GM19035 (cell line): ENCODE results near the gene PRKCZ.
A peak's percentile ranks its signal among the peaks of the same experiment; 100 is the strongest.

Source experiments
- ATAC-seq: cut with Tn5 transposase; IDR thresholded peaks from one replicate; pipeline ENCODE4 v1.9.1; 2021; ENCODE audit not compliant: unreplicated experiment

The PRKCZ gene

DNA sequence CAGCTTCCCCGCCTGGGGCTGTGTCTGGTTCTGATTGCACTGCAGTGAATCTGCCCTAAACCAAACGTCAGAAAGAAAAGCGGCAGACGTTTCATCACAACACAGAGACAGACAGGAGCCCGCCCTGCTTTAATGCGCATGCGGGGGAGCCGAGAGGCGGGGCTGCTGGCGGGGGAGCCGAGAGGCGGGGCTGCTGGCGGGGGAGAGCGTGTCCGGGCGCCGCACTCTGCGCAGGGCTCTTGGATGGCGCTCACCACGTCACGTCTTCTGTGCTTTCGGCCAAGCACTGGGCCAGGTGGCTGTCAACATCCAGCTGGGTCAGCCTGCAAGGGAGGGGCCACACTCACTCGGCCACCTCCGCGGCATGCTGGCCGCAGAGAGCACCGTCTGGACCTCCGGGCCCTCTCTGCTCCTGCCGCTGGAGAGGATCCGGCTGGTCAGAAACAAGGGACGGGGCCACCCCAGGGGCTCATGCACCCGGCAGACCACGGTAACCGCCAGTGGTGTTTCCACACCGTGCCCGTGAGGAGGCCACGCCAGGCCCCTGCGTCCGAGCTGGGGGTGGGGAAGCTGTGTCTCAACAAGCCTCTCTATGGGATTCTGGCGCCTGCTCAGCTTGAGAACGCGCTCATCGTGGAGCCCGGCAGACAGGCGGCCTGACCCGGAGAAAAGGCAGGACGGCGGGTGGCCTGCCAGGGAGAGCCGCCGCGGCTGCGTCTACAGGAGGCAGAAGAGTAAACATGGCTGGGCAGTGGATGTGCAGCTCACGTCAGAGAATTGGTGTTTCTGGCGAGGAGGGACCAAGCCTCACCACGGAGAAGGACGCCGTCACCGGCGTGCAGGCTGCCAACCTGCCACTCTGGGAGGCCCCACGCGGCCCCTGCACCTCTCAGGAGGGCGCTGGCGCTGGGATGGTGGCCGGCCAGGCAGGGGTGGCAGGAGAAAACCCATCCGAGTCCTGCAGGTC lies 139.5 kb downstream of the PRKCZ start:
- peak; percentile 78 for ATAC-seq

DNA sequence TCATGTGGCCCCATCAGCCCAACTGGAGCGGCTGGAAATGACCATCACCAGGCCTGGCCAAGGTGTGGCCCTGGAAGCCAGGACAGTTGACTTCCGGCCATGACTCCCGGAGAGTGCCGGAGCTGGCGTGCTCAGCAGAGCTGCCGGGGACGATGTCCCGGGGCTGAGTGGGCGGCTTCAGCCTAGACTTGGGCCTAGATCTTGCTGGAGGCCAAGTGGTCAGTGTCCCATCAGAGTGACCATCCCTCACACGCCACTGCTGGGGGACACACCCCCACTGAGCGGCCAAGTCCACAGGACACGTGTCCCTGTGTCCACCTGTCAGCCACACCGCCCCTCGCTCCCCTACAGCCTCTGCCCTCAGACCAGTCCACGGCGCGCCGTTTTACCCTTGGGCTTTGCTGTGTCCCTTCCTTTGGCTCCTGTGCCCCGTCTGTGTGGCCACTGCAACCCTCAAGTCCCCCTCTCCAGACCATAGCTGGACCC lies 140.3 kb downstream of the PRKCZ start:
- ATAC-seq, result no peak

DNA sequence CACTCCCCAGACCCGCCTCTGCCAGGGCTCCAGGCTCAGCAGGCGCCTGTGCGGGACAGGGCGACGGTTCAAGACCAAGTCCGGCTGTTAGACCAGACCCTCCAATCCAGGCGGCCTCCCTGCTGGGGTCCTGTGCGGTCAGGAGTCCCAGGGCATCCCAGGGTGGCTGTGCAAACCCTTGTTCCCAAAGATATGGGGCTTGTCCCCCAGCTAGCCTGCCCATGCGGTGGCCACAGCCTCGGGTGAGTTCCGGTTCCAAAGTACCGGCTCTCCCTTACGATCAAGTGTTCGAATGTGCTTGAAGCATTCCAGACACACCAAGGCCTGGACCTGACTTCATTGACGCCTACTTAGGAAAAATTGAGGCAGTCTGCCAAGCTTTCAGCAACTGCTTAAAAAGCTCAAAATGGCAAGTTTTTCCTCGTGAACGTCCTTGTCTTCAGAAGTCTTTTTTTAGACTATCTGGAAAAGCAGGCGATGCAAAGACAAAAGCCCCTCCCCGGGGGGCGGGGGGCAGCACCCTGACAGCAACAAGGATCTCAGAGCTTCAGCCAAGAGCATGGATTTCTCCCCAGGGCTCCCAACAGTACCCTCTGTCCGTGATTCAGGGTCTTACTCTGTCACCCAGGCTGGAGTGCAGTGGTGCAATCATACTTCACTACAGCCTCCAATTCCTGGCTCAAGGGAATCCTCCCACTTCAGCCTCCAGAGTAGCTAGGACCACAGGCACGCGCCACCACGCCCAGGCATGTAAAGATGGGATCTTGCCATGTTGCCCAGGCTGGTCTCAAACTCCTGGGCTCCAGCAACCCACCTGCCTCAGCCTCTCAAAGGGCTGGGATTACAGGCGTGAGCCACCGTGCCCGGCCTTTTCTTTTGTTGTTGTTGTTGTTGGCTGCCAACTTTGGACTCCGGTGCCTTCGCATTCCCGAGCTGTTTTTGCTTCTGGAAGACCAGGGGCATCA lies 142.1 kb downstream of the PRKCZ start:
- no peak for ATAC-seq

DNA sequence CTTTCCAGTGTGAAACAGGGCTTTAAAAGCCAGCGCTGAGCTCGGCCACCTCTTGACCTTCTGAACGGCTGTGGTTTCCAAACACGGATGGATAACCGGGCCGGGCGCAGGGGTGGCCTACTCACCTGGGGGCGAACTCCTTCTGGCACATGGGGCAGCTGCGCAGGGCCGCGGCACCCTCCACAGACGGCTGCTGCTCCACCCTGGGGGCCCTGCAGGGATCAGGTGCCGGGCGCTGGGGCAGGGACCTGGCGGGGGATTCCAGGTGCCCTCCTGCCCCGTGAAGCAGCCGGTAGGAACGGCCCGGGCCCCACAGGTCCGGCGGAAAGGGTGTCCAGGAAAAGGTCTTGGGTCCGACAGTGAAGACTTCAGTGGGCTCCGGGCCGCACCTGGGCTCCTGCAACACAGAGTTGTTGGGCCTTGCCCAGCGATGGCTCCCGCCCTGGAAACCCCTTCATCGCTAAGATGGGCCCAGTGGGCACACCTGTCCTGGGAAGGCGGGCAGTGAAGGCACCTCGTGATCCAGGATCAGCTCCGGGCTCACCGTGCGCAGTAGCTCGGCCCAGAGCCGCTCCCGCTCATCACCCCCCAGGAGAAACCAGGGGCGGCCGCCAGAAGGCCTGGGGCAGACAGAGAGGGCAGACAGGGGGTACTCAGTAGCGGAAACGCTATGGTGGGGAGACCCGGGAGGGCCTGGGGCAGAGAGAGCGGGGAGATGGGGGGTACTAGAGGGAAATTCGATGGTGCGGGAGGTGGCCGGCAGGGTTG lies 143.5 kb downstream of the PRKCZ start:
- no peak for ATAC-seq

DNA sequence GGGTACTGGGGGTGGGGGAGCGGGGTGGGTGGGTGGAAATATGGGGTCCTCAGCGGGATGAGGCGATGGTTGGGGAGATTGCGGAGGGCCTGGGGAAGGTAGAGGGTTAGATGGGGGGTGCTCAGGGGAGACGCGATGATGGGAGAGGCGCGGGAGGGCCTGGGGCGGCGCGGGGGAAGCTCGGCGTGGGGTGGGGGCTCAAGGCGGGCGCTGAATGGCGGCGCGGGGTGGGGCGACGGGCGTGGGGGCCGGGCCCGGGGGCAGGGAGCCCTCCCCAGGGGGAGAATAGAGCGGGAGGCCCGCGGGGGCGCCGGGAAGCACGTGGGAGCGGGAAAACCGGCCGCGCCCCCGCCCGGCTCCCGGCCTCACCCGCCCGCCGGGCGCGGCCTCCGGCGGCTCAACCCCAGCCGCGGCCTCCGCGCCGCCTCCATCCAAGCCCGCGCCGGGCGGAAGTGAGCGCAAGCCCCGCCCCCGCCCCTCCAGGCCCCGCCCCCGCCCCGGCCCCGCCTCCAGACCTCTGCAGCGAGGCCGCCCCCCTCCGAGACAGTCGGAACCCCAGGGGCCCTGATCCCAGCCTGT lies 144.2 kb downstream of the PRKCZ start, which contains the start of gene FAAP20:
Gene FAAP20 (minus strand): TSS at position 454 of the 579 bp plus-strand sequence. CDS start 23 bp downstream, at position 431.
- ATAC-seq, result peak; percentile 44

DNA sequence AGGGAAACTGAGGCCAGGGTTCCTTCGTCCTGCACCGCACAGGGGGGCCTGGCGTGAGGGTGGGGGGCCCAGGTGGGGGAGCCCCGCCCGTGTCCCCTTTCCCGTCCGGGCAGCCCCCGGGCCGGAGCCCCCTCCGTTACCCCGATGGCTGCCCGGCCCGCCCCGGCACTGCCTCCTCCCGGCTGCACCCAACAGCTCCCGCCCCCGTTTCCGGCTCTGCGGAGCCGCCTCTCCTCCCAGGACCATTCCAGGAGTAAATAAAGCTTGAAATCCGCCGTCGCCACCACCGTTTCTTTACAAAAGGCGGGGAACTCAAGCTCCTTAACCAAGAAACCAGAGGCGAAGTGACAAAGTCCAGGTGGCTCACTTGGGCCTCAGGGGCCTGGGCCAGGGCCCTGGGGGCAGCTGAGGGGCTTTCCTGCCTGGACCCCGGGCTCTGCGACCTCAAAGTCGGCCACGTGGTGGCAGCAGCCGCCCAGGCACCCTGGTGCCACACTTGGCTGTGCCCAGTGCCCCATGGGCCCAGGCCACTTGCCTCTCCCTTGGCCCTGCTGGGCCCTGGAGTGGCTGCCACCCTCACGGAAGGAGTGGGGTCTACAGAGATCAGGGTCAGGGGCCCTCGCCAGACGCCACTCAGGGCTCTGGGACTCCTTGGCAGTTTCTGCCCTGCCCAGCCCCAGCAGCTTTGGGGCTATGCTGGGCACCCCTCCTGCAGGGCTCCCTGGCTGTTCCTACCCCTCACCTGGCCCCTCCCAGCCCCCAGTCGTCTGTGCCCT lies 144.9 kb downstream of the PRKCZ start:
- ATAC-seq, result peak; percentile 64

DNA sequence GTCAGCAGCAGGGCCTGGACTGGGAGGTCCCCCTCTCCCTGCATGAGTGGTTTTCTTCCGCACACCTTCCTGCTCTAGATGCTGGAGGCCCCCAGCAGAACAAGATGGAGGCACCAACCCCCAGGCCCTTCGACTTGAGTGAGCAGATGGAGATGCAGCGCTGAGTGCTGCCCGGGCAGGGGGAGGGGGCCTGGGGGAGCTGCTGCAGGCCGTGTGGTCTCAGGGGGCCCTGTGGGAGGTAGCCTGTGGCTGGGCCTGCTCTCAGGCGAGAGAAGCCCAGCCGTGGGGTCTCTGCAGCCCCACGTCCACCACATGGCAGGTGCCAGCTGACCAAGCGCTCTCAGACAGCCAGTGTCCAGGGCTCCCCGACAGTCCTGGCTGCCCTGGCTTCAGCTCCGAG lies 145.6 kb downstream of the PRKCZ start:
- ATAC-seq, result no peak

DNA sequence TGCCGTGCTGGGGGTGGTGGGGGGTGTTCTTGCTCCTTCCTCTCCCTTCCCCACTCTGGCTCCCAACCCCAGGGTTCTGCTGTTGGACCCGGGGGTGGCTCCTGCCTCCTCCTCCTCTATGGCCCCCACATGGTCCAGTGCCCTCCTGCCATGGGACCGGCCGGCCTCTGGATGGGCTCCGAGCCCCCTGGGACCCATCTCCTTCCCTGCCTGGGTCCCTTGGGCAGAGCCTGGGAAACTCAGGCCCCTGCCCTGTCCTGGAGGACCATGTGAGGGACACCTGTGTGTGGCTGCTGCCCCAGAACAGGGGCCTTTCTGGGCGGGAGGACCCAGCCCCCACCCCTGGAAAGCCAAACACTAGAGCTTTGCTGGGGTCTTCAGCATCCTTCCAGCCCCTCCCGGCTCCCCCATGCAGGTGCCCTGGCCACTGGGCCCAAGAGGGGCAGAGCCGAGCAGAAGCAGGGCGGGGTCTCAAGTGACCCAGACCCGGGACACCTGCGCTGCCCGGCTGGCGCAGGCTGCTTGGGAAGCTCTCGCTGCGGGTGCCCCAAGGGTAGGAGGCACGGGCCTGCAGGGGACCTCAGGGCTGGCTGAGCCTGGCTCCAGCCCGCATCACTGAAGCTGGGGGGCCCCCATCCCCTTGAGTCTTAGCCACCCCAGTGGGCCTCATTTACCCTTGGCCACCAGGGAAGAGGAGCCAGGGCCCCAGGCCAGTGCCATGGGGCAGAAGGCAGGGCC lies 146.9 kb downstream of the PRKCZ start:
- ATAC-seq, result no peak

DNA sequence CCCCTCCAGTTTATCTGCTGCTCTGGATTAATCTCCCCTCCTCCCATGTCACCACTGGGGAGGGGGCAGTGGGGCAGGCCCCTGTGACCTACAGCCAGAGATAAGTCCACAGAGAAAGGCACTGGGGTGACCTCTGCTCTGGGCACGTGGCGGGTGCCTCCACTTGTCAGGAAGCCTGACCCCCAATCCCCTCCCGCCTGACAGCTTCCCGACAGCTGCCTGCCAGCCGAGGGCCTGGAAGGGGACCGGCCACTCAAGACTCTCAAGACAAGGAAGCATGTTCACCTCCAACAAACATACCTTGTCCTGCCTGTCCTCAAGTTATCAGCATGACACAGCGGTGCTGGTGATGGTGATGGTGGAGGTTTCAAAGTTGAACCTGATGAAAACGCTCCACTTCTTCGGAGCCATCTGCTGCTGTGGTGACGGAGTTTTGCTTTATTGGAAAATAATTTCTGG lies 147.5 kb downstream of the PRKCZ start:
- ATAC-seq, result no peak

DNA sequence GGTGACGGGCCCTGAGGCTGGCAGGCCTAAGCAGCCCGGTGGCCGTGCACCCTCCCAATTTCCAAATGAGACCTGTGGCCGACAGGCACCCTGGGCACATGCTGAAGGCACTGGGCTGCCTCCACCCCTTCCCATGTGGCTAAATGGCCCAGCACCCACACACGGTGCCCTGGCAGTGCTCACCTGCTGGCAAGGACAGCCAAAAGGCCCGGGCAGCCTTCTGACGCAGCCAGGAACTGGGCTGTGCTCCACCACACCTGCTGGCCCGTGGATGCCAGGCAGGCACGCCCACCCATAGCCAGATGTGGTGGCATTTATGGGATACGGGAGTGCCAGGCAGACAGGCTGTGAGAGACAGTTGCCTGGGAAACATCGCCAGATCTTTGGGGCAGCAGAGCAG lies 148.4 kb downstream of the PRKCZ start:
- ATAC-seq, result no peak

DNA sequence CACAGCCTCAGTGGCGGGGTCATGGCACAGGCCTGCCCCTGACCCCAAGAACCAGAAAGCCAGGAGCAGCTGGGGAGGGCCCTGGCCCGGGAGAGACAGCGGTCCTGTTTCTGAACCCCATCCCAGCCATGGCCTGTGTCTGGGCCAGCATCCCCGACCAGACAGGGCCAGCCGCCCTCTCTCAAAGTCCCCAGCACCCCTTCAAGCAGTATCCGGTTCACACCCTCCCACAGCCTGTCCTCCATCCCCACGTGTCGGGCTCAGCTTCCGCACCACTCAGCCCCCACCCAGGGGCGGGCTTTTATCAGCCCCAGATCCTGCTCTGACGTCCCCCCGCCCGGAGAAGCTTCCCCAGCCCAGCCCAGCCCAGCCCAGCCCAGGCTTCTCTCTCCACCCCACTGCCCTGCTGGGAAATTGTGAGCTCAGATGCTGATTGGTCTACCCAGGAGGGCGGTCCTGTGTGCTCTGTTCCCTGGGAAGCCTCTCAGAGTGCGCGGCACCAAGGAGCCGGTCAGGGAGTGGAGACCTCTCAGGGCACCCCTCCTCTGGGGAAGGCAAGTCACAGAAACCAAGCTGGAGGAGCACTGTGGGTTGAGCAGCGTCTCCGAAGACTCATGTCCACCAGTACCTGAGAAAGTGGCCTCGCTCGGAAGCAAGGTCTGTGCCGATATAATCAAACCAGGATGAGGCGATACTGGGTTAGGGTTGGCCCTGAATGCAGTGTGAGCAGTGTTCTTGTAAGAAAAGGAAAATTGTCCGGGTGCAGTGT lies 149.0 kb downstream of the PRKCZ start:
- ATAC-seq, result no peak

DNA sequence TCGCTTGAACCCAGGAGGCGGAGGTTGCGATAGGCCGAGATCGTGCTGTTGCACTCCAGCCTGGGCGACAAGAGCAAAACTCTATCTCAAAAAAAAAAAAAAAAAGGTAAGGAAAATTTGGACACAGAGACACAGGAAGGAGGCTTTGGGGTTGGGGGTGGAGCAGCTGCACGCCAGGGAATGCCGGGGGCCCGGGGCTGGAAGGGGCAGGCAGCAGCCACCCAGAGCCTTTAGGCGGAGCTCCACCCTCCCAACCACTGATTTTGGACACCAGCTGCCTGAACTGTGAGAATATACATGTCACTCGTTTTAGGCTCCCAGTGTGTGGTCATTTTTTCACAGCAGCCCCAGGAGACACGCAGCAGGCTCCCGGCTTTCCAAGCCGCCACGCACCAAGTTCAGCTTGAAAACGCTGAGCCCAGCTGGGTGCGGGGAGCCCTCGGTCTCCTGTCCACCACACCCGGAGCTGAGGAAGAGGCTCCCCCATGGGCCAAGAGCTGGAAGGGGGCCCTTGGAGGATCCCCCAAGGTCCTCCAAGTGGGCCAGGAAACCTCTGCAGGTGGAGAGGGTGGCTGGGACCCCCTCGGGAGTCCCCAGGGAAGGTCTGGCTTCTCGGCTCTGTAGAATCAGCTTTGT lies 150.2 kb downstream of the PRKCZ start:
- ATAC-seq, result no peak

DNA sequence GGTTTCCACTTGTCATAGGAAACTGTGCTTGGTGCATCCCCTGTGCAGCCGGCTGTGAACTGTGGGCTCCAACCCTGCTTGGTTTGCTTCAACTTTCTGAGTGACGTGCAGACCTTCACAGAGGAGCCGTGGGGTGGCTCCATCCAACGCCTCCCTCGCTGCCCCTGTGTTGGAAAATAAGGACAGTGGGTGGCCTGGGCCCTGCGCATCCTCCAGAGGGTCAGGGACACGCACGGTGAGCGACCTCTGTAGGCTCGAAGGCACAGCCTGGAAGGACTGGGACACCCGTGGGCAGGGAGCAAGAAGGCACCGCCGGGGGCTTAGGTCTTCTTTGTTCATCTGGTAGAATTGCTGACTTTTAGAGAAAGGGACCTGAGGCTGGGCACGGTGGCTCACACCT lies 150.9 kb downstream of the PRKCZ start:
- ATAC-seq, result no peak

DNA sequence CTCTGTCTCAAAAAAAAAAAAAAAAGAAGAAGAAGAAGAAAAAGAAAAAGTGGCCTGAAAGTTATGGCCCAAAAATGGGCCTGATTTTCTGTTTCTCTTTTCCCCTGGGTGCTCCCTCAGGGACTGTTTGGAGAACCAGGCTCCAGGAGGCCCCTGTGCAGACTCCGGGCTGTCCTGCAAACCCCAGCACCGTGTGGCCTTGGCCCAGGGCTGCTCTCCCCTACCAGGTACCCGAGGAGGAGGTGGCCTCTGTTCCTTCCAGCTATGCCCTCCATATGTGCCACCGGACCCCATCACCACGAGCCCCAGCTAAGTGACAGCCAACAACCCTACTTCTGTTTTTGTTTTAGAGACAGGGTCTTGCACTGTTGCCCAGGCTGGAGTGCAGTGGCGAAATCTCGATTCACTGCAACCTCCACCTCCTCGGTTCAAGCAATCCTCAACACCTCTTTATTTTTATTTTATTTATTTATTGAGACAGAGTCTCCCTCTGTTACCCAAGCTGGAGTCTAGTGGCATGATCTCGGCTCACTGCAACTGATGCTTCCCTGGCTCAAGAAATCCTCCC lies 151.9 kb downstream of the PRKCZ start:
- no peak for ATAC-seq

DNA sequence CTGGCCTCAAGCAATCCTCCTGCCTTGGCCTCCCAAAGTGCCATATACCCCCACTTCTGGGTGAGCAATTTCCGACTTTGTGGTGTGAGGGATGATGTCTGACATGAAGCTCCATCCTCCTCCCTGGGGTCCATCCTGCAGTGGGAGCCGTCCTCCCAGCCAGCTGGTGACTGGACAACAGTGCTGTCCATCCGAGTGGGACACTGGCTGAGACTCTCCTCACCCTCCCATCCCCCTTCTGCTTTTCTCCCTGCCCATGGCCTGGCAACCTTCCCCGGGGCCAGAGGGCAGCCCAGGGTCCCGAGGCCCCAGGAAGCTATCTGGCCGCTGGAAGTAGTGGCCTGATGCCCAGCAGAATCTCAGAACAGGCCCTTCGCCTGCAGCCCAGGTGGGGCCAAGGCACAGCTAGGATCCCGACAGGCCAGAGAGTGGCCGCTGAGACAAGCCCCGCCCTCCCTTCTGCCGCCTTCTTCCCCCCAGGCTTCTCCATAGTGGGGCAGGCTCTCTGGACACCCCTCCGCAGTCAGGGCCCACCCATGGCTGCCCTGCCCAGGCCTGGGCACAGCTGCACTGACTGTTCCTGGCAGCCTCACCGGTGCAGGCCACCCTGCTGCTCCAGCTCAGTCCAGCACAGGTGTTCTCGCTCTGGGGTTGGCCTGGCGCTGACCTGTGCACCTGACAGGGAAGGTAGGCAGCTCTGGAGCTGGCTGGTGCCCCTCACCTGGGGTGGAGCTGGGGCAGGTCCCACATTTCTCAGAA lies 152.8 kb downstream of the PRKCZ start:
- ATAC-seq, result no peak

DNA sequence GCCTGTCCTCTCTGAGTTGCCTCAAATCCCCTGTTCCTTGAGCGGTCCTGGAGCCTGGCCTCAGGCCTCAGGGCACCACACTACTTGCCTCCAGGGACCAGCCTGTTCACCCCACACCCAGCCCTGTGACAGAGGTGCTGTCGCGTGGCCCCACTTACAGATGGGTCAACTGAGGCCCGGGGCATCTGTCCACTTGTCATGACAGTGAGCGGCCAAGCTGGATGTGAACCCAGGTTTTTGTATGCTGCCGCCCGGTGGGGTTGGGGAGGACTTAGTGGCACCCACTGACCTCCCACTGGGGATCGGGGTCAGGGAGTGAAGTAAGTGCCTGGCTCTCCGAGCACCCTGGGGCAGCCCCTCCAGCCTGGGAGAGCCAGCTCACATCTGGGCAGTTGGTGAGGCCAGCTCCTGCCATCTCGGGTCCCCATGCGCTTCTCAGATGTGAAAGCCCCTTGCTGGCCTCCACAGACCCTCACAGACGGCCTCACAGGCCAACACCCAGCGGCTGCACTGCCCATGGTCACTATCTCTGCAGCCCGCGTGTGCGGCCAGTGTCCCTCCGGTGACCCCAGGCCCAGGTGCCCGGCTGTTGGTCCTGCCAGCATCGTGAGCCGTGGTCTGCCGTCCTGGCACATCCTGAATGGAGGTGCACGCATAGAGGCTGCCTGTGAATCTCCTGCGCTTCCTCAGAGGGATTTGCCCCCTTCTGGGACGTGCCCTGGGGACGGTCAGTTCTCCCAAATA lies 153.6 kb downstream of the PRKCZ start:
- ATAC-seq, result no peak
